DND-41 (cell line): ENCODE measurements around the gene RHPN2.
"Not testable (repeated sequence)": the region's sequence is repeated elsewhere in the genome, so short reads cannot be mapped to it uniquely, and the experiment has no call there.

Experiments used
- CTCF ChIP-seq: IDR thresholded peaks from 2 replicates; pipeline ENCODE4 v1.5.1; 2012; ENCODE audit warnings: borderline replicate concordance, low read length, moderate library complexity, mild to moderate bottlenecking; ENCODE audit not compliant: poor library complexity, severe bottlenecking; ENCODE audit errors: extremely low read depth
- EZH2 ChIP-seq: IDR thresholded peaks from 3 replicates; pipeline ENCODE4 v1.6.1; 2012; ENCODE audit warnings: borderline replicate concordance, low read depth, mild to moderate bottlenecking, moderate library complexity, low read length, inconsistent platforms; ENCODE audit not compliant: severe bottlenecking

GRCh38 chr19:32988254-32988653 is 76.4 kb downstream of the RHPN2 start:
- TF ChIP-seq CTCF, EZH2: not testable (repeated sequence)
